Loucy (cell line): Measurements from ENCODE around the gene GPER1.

ENCODE experiments used
- CTCF ChIP-seq: fragments of 200-600 bp; sonication (generic); conservative IDR thresholded peaks from 2 replicates; pipeline ENCODE4 v1.5.1; 2014; ENCODE audit warnings: mild to moderate bottlenecking, antibody characterized with exemption, low read length
- EZH2phosphoT487 ChIP-seq: fragments of 200-600 bp; IDR thresholded peaks from 2 replicates; pipeline ENCODE4 v1.6.1; 2018; ENCODE audit warnings: antibody characterized with exemption, mild to moderate bottlenecking, moderate library complexity, borderline replicate concordance

- TF ChIP-seq CTCF (no peak), EZH2phosphoT487 (no peak)
Observed at GRCh38 chr7:1100834-1101562, 13.1 kb downstream of the GPER1 start.
